Stimulated activated CD4-positive, alpha-beta T cell treated with anti-CD3 and anti-CD28 coated beads, Interleukin-4, amount 100 ng/mL, for 1 hour (primary cell): ENCODE results near the gene FANCF.
A peak's percentile ranks its signal among the peaks of the same experiment; 100 is the strongest.

ENCODE experiments used
- DNase-seq: peaks from one replicate; pipeline ENCODE4 v3.0.0-alpha.2; 2020

The FANCF gene

DNA sequence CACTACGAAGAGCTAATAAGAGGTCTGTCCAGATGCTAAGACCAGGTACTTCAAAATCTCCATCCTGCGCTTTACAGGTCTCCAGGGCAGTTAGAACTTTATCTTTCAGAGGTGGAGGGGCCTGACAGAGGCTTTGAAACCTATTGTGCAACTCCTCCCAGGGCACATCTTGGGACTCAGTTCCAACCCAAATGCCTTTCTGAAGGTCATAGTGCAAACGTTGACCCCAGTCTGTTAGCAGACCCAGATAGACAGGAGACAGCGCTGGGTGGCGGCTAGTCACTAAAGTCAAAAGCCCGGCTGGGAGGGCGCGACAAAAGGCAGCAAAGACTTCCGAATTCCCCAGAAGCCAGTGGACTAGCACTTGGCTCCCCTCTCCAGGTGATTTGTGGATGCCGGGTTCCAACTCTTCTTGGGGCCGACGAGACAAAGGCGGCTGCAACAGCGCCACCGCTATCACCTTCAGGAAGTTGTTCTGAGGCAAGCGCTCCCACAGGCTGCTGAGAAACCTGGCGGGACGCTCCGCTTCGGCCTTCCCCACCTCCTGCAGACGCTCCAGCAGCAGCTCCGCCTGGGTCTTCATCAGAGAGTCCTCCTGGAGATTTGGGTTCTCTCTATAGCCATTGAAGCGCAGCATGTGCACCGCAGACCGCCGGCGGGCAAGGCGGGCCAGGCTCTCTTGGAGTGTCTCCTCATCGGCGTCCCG, 728 bp downstream of the FANCF start:
- peak; percentile 63 for DNase-seq

DNA sequence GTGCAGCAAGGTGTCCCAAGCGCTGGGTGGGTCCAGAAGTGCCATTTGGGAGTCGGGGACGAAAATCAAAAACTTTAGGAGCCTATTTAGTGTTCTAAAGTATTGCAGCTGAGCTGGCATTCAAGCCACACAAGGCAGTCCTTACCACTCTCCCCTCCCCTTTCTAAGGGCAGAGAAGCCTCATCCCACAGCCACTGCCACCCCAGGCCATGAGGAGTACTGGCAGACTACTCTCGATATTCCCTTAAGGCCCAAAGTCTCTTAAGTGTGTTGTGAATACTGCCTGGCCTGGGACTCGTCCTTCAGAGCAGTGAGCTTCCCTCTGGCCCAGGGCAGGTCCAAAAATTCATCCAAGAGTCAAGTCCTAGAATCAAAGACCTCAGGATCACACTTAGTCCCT, 7.8 kb downstream of the FANCF start:
- DNase-seq = no peak

DNA sequence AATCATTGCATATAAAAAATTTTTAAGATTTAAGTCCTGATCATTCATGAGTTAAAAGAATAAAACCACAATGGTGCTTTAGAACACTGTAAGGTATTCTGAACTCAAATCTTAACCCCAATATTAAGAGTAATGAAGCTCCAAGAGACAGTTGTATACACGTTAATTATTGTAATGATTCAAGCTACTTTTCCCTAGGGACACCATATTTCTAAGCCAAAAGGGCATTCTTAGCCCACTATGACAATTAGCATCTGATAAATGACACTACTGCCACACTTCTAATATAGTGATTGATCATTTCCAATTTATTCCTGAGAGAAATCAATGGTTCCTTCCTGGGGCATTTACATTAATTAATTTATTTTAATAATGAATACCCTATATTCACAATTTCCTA, 21.7 kb downstream of the FANCF start:
- DNase-seq = no peak

DNA sequence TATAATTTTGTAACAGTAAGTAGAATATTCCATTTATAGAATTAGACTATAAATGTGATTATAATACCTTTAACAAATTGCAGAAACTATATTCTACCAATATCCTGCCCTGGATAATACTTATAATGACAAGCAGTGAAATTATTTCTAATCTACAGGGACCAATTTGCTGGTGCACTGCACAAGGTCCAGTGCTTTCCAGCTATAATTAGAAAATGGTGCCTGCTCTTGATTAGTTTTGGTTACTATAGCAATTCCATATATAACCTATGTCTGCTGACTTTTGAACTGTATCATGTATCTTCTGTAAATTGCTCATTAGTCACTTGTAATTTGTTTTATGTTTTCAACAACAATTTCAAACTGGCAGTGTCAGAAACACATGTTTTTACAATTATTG, 23.1 kb downstream of the FANCF start:
- DNase-seq = no peak

DNA sequence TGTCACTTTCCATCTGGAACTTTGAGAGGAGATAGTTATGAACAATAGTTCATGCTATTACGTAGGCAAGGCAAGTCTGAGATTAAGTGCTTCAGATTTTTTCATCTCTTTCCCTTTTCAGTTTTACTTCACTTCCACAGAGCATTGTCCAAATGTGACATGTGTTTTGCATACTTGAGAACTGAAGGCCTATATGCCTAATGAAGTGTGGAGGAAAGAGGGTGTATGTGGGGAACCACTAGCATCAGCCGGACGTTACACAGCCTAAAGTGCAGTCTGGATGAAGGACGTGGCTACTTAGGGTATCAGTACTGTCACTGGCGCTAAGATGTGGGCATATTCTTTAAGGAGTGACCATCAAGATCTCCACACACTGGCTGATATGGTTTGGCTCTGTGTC, 26.2 kb downstream of the FANCF start:
- no peak for DNase-seq

DNA sequence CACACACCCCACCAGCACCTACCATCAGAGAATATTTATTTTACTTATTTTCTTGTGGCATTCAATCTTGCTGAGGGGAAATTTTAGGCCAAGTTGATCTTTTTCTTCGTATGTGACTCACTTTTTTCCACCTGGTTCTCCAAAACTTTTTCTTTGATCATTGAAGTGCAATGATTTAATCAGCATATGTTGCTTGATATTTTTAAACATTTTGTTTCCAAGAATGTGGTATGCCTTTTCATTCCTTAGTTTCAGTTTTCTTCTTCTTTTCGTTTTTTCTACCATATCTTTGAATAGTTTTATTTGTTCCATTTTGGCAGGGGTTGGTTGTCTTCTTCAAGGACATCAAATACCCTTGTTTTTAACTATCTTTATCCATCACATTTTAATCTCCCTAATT, 28.6 kb downstream of the FANCF start:
- DNase-seq = no peak

DNA sequence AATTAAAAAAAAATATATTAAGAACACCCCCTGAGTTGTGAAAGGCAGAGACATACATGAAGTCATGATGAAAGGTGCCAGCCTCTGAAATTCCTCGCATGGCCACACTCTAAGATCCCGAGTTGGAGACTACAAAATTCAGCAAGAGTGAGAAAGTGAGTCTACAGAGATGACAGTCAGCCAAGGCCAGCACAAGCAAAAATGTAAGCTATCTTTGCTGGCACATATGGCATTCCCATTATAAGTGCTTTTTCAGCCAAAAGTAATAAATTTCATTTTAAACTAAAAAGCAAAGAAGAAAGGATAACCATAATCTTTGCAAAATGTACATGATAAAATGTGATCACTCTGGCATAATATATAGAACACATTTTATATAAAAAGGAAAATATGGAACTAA, 40.6 kb downstream of the FANCF start:
- no peak for DNase-seq

DNA sequence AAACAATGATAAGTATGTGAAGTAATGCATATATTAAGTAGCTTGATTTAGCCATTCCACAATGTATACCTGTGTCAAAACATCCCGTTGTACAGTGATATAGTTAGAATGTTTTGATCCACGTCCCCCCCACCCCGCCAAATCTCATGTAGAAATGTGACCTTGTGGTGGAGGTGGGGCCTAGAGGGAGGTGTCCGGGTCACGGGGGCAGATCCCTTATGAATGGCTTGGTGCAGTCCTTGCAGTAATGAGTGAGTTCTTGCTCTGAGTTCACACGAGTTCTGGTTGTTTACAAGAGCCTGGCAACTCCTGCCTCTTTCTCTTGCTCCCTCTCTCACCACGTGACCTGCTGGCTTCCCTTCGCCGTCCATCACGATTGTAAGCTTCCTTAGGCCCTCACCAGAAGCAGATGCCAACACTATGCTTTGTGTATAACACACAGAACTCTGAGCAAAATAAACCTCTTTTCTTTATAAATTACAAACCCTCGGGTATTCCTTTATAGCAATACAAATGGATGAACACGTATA, 41.6 kb downstream of the FANCF start:
- no peak for DNase-seq

DNA sequence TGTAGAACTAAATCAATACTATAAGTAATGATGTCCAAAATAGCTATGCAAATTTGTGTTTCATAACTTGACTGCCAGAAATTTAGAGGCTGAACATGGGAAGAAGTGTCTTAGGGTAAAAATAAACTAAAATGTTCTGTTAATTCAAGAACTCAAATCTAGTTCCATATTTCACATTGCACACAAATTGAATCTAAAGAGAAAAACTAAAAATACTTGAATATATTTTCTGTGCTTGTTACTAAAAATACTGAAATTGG, 43.5 kb downstream of the FANCF start:
- DNase-seq = no peak

DNA sequence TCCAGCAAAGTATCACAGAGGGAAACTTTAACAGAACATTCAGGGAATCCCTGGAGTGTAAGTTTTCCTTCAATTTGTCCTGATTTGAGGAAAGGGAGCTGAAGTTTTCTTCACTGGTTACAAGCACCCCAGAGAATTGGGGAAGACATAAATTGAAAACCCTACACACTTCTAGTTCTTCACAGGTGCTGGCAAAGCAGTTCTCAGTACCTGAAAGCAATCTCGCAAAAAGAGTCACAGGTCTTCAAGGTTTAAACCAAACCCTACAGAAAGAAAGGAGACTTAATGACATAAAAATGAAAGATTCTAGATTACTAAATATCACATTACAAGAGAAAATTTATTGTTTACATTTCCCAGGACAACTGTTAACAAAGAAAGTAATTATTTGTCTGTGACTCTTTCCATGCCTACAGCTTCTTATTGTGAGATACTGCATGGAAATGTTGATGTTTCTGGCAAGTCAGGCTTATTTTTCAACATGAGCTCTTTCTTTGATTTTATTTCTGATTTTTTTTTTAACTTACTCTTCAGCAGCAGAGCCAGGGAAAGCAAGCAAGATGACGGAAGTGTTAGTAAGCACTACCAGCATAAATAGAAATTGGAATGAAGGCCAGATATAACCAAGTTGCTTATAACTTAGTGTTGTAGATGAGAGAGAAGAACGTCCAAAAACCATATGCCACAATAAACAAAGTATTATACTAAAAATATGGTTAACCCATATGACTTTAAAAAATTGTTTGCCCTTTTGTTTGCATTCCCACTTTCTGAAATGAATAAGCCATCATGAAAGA, 44.1 kb downstream of the FANCF start:
- no peak for DNase-seq

DNA sequence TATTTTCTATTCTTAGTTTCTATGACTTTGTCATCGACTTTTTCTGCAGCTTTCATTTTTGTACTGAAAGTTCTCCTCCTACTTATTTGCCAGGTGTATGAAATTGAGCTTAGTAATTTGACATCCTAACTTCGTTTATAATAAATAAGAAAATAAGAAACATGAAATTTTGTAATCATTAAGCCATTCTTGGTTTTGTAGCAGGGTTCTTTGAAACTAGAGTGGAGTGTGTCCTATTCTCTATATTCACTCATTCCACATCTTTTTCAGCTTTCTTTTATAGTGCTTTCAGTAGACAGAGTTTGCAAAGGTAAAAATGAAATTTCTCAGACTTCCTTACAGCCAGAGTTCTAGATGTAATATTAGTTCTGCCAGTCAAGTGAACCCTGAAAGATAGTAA, 47.8 kb downstream of the FANCF start:
- DNase-seq = no peak
